HL-60 (cell line): ENCODE measurements around the gene NOP10.

ENCODE experiments used
- CTCF ChIP-seq: IDR thresholded peaks from one replicate; pipeline ENCODE4 v1.5.1; 2011; ENCODE audit warnings: low read length, control low read depth, inconsistent platforms; ENCODE audit not compliant: insufficient read depth
- GABPA ChIP-seq: IDR thresholded peaks from 2 replicates; pipeline ENCODE4 v1.6.1; 2012; ENCODE audit warnings: low read depth
- POLR2AphosphoS5 ChIP-seq: IDR thresholded peaks from 2 replicates; pipeline ENCODE4 v1.6.1; 2012; ENCODE audit warnings: low read depth
- REST ChIP-seq: IDR thresholded peaks from 2 replicates; pipeline ENCODE4 v1.6.1; 2012; ENCODE audit warnings: low read depth; ENCODE audit not compliant: insufficient replicate concordance
- SPI1 ChIP-seq: IDR thresholded peaks from 2 replicates; pipeline ENCODE4 v1.6.1; 2012; ENCODE audit warnings: low read depth, mild to moderate bottlenecking, borderline replicate concordance

- TF ChIP-seq REST (no peak), CTCF (no peak), SPI1 (no peak), POLR2AphosphoS5 (no peak), GABPA (no peak)
Observed at GRCh38 chr15:34355241-34355640, 12.3 kb upstream of the NOP10 start.
